Panc1 (cell line): ENCODE data around the gene S100A12. TPM values are rescaled to one million over a fixed set of nuclear protein-coding genes. Genes with fewer than 3 reads are reported as not detected.

ENCODE experiments used
- ATAC-seq: fragments of 200-7000 bp; cut with Tn5 transposase; 2 replicates; pipeline ENCODE4 v1.9.1; 2020; ENCODE audit warnings: mild to moderate bottlenecking, moderate library complexity
- BruUV-seq: library from RNA; stranded (reverse); fragments of 400-500 nt; replicated peaks from 2 replicates; lab custom pipeline; 2021; lab: Mats Ljungman, UMichigan
- CTCF ChIA-PET: fragments of 300-600 bp; sonication (Branson Sonifier 250); formaldehyde crosslinking; loops from one replicate; lab custom pipeline; 2022; ENCODE audit warnings: antibody characterized with exemption; lab: Charles Lee
- POLR2A ChIA-PET: fragments of 300-600 bp; sonication (Branson Sonifier 250); formaldehyde crosslinking; loops from one replicate; lab custom pipeline; 2022; ENCODE audit warnings: antibody characterized with exemption; lab: Charles Lee
- DNase-seq: peaks from one replicate; pipeline ENCODE4 v3.0.0-alpha.2; 2010; ENCODE audit warnings: low read depth, low spot score
- H3K27ac ChIP-seq: 2 replicates; pipeline ENCODE4 v1.5.1; 2011; ENCODE audit warnings: mild to moderate bottlenecking, low read length, inconsistent platforms
- H3K27me3 ChIP-seq: fragments of 200-500 bp; sonication (Bioruptor generic); 2 replicates; pipeline ENCODE4 v1.6.0; 2014; ENCODE audit warnings: low read length, inconsistent platforms; ENCODE audit not compliant: control insufficient read depth, insufficient read depth
- H3K36me3 ChIP-seq: fragments of 200-500 bp; sonication (Bioruptor generic); 2 replicates; pipeline ENCODE4 v1.5.1; 2014; ENCODE audit warnings: inconsistent platforms, mild to moderate bottlenecking, low read length, moderate library complexity; ENCODE audit not compliant: control insufficient read depth, insufficient read depth
- H3K4me1 ChIP-seq: 2 replicates; pipeline ENCODE4 v1.5.1; 2011; ENCODE audit warnings: inconsistent platforms, mild to moderate bottlenecking, low read length, moderate library complexity; ENCODE audit not compliant: control insufficient read depth, insufficient read depth
- H3K4me3 ChIP-seq, 2 experiments: 2 replicates each; pipeline ENCODE4 v1.5.1; 2011 to 2012; ENCODE audit warnings: low read depth in 2 of 2, low read length in 2 of 2, mild to moderate bottlenecking in 2 of 2, inconsistent platforms in 1 of 2, moderate library complexity in 1 of 2
- H3K9me3 ChIP-seq: fragments of 200-500 bp; sonication (Bioruptor generic); 2 replicates; pipeline ENCODE4 v1.5.1; 2014; ENCODE audit warnings: low read depth, mild to moderate bottlenecking, inconsistent platforms, low read length, moderate library complexity; ENCODE audit not compliant: control insufficient read depth, insufficient read depth
- CTCF ChIP-seq: fragments of 450-650 bp; IDR thresholded peaks from 2 replicates; pipeline ENCODE4 v1.5.1; 2017; ENCODE audit warnings: mild to moderate bottlenecking
- POLR2AphosphoS5 ChIP-seq: IDR thresholded peaks from 2 replicates; pipeline ENCODE4 v1.6.1; 2012; ENCODE audit warnings: mild to moderate bottlenecking, low read depth, low read length, moderate library complexity
- REST ChIP-seq, 2 experiments: IDR thresholded peaks; 2 replicates each; pipeline ENCODE4 v1.6.1; 2011 to 2012; ENCODE audit warnings: low read depth in 2 of 2, control low read depth in 1 of 2, low read length in 1 of 2, mild to moderate bottlenecking in 1 of 2, moderate library complexity in 1 of 2; ENCODE audit not compliant: insufficient read depth in 1 of 2
- SIN3A ChIP-seq: IDR thresholded peaks from 2 replicates; pipeline ENCODE4 v1.6.1; 2012; ENCODE audit warnings: low read depth, mild to moderate bottlenecking, low read length, moderate library complexity, borderline replicate concordance; ENCODE audit not compliant: insufficient read depth
- TCF7L2 ChIP-seq: IDR thresholded peaks from 2 replicates; pipeline ENCODE4 v1.6.1; 2011; ENCODE audit warnings: mild to moderate bottlenecking, low read depth, low read length, inconsistent platforms
- in situ Hi-C: cut with HindIII; loops from 2 replicates; pipeline ENCODE4 v1.10.0; 2016; ENCODE audit warnings: low sequenced_read_pairs, low pct_unique_long_range_greater_than_20kb
- intact Hi-C: fragments of 100-400 bp; cut with micrococcal nuclease; formaldehyde crosslinking; loops from one replicate; pipeline ENCODE4 v1.10.0; 2022; ENCODE audit not compliant: unreplicated experiment
- total RNA-seq: library from RNA; stranded (reverse); gene quantifications from one replicate; pipeline ENCODE4 v1.2.1, GENCODE V29; 2021; ENCODE audit not compliant: unreplicated experiment

S100A12 gene
- total RNA-seq, 1 experiment from 2014 or later, result not detected

GRCh38 chr1:153401461-153401860, 26.0 kb upstream of the S100A12 start:
- no peak overlapping the region for H3K27ac ChIP-seq
- ATAC-seq, result no peak
- no peaks in the 10 kb centered on the region for H3K36me3 ChIP-seq
- H3K27me3 ChIP-seq, result peaks cover 18% of the 10 kb centered on the region
- no peaks in the 10 kb centered on the region for H3K4me1 ChIP-seq
- no peak for TF ChIP-seq REST (IDR thresholded peaks at IDR 0.05; ENCODE audit: insufficient read depth in 1 of 2, low read depth in 2 of 2, low read length in 1 of 2)
- no peak for TF ChIP-seq POLR2AphosphoS5
- no peak for TF ChIP-seq CTCF
- no peak for TF ChIP-seq SIN3A
- no peak for TF ChIP-seq TCF7L2
- H3K9me3 ChIP-seq, result no peaks in the 10 kb centered on the region
- intact Hi-C loops, result loop anchor here (10.0 kb wide), 1 partner anchor 93 kb away; no protein-coding TSS in a partner anchor
- ChIA-PET CTCF (no interaction called here), POLR2A (no interaction called here)
- in situ Hi-C loops, result no loop called here
- DNase-seq, result no peak
- no peak overlapping the region for H3K4me3 ChIP-seq
- BruUV-seq, result no TSS peak

GRCh38 chr1:153400244-153400643, 24.8 kb upstream of the S100A12 start:
- in situ Hi-C loops (no loop called here), intact Hi-C loops (loop anchor here (10.0 kb wide), 1 partner anchor 95 kb away; no protein-coding TSS in a partner anchor)
- H3K4me3 ChIP-seq, result no peak overlapping the region
- BruUV-seq, result no TSS peak
- DNase-seq, result no peak
- ChIA-PET POLR2A (no interaction called here), CTCF (interaction anchor here (1.3 kb wide), 1 partner anchor 95 kb away, joined by 4 read pairs; no protein-coding TSS in a partner anchor)
- H3K4me1 ChIP-seq, result no peaks in the 10 kb centered on the region
- 0 out of 2 replicates have a peak, but pooled peaks have one; percentile 56 for ATAC-seq
- H3K27me3 ChIP-seq, result peaks cover 18% of the 10 kb centered on the region
- no peaks in the 10 kb centered on the region for H3K9me3 ChIP-seq
- H3K36me3 ChIP-seq, result no peaks in the 10 kb centered on the region
- TF ChIP-seq SIN3A (no peak), CTCF (no peak), POLR2AphosphoS5 (no peak), REST (IDR thresholded peaks at IDR 0.05; ENCODE audit: insufficient read depth in 1 of 2, low read depth in 2 of 2, low read length in 1 of 2) (no peak), TCF7L2 (no peak)
- H3K27ac ChIP-seq, result no peak overlapping the region
